ENCODE data around the gene ZNF813.

- TF ChIP-seq, protein P1, sequence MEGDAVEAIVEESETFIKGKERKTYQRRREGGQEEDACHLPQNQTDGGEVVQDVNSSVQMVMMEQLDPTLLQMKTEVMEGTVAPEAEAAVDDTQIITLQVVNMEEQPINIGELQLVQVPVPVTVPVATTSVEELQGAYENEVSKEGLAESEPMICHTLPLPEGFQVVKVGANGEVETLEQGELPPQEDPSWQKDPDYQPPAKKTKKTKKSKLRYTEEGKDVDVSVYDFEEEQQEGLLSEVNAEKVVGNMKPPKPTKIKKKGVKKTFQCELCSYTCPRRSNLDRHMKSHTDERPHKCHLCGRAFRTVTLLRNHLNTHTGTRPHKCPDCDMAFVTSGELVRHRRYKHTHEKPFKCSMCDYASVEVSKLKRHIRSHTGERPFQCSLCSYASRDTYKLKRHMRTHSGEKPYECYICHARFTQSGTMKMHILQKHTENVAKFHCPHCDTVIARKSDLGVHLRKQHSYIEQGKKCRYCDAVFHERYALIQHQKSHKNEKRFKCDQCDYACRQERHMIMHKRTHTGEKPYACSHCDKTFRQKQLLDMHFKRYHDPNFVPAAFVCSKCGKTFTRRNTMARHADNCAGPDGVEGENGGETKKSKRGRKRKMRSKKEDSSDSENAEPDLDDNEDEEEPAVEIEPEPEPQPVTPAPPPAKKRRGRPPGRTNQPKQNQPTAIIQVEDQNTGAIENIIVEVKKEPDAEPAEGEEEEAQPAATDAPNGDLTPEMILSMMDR (conservative IDR thresholded peaks at IDR 0.05 in 1 of 2, IDR thresholded peaks at IDR 0.05 in 1 of 2; ENCODE audit: extremely low read depth in 1 of 2, insufficient read depth in 1 of 2, low read depth in 1 of 2, low read length in 2 of 2) = no peak
- TF ChIP-seq EZH2 (IDR thresholded peaks at IDR 0.05; ENCODE audit: borderline replicate concordance, low read length) = no peak
Measured at GRCh38 chr19:53455828-53456227, 11.7 kb upstream of the ZNF813 start.
